ENCODE results near the gene MAZ.
A peak's percentile ranks its signal among the peaks of the same experiment; 100 is the strongest.

The MAZ gene

GRCh38 chr16:29809850-29810698, 3.7 kb downstream of the MAZ start:
- peak; percentile 71 for DNase-seq

- no peak for DNase-seq
Observed at GRCh38 chr16:29810699-29811169, 4.4 kb downstream of the MAZ start.

- DNase-seq: peak; percentile 88
Observed at GRCh38 chr16:29811170-29811895, 5.0 kb downstream of the MAZ start.

- DNase-seq: peak; percentile 71
Observed at GRCh38 chr16:29811896-29812665, 5.8 kb downstream of the MAZ start, which contains the start of gene PRRT2. Gene PRRT2 (plus strand): TSS chr16:29812193. CDS start chr16:29813055, 862 bp downstream.

GRCh38 chr16:29812754-29813643, 6.7 kb downstream of the MAZ start:
- DNase-seq: no peak

GRCh38 chr16:29813644-29814562, 7.6 kb downstream of the MAZ start:
- DNase-seq: no peak

GRCh38 chr16:29814592-29814991, 8.3 kb downstream of the MAZ start:
- DNase-seq: no peak

- peak; percentile 65 for DNase-seq
Observed at GRCh38 chr16:29815032-29815721, 8.8 kb downstream of the MAZ start.

- peak; percentile 99 for DNase-seq
Observed at GRCh38 chr16:29815793-29816693, 9.7 kb downstream of the MAZ start, which contains the start of gene PAGR1. Gene PAGR1 (plus strand): TSS chr16:29816152. CDS start chr16:29816526, 374 bp downstream.

GRCh38 chr16:29816694-29817441, 10.5 kb downstream of the MAZ start:
- DNase-seq: peak; percentile 80

- no peak for DNase-seq
Observed at GRCh38 chr16:29818082-29818481, 11.8 kb downstream of the MAZ start.

- no peak for DNase-seq
Observed at GRCh38 chr16:29819506-29819905, 13.2 kb downstream of the MAZ start.

GRCh38 chr16:29820271-29820701, 14.0 kb downstream of the MAZ start, which contains the start of gene MVP:
Gene MVP (plus strand): TSS chr16:29820462. CDS start chr16:29830550, 10,088 bp downstream.
- DNase-seq: peak; percentile 73

GRCh38 chr16:29820730-29821642, 14.7 kb downstream of the MAZ start:
- peak; percentile 76 for DNase-seq

GRCh38 chr16:29821643-29822115, 15.3 kb downstream of the MAZ start:
- no peak for DNase-seq

GRCh38 chr16:29824589-29825144, 18.3 kb downstream of the MAZ start:
- DNase-seq: no peak

All from stimulated activated CD8-positive, alpha-beta memory T cell treated with anti-CD3 and anti-CD28 coated beads, Interleukin-4, amount 100 ng/mL, for 48 hours (primary cell).